ENCODE results near the gene CLIP2.

Gene CLIP2

DNA sequence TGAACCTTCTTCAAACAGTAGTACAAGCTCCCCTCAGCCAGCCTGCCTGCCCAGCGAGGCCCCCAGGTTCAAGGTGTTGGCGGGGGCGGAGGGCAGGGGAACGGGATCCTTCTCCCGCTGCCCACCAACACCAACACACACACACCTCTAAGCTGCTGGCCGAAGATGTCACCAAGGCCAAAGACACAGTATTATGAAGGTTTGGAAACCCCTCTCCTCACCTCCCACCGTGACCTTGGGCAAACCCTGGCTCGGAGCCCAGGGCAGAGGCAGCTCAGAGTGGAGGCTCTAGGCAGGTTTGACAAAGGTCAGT is 115.1 kb downstream of the CLIP2 start:
- Histone ChIP-seq H3K4me3 (ENCODE audit: low read depth, low read length) (no peak overlapping the region), H3K36me3 (no peaks in the 10 kb centered on the region), H3K4me1 (no peaks in the 10 kb centered on the region), H3K27me3 (0 out of 2 replicates have a peak, but pooled peaks cover 2% of the 10 kb centered on the region), H3K9me3 (no peaks in the 10 kb centered on the region)
- no peak for DNase-seq
- TF ChIP-seq, protein P1, sequence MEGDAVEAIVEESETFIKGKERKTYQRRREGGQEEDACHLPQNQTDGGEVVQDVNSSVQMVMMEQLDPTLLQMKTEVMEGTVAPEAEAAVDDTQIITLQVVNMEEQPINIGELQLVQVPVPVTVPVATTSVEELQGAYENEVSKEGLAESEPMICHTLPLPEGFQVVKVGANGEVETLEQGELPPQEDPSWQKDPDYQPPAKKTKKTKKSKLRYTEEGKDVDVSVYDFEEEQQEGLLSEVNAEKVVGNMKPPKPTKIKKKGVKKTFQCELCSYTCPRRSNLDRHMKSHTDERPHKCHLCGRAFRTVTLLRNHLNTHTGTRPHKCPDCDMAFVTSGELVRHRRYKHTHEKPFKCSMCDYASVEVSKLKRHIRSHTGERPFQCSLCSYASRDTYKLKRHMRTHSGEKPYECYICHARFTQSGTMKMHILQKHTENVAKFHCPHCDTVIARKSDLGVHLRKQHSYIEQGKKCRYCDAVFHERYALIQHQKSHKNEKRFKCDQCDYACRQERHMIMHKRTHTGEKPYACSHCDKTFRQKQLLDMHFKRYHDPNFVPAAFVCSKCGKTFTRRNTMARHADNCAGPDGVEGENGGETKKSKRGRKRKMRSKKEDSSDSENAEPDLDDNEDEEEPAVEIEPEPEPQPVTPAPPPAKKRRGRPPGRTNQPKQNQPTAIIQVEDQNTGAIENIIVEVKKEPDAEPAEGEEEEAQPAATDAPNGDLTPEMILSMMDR (IDR thresholded peaks at IDR 0.05; ENCODE audit: low read depth, low read length): no peak

DNA sequence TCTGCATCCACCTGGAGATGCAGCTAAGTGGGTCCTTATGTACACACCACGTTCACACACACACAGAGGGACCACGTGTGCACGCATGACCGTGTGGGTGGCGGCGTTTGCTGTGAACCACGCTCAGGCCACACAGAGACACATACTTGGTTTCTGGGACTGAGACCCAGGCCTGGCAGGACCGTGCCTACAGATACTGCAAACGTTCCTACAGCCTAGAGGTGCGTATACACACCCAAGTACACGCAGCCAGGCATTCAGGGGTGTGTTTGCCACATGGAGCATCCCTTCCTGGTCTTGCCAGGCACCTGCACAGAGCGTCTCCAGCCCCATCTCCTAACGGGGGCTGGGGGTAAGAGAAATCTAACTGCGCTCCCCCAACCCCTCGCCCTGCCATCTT is 115.5 kb downstream of the CLIP2 start:
- H3K27me3 ChIP-seq: 0 out of 2 replicates have a peak, but pooled peaks cover 2% of the 10 kb centered on the region
- TF ChIP-seq, protein P1 (IDR thresholded peaks at IDR 0.05; ENCODE audit: low read depth, low read length): no peak
- no peaks in the 10 kb centered on the region for H3K36me3 ChIP-seq
- DNase-seq: no peak
- H3K4me3 ChIP-seq (ENCODE audit: low read depth, low read length): no peak overlapping the region
- no peaks in the 10 kb centered on the region for H3K9me3 ChIP-seq
- no peaks in the 10 kb centered on the region for H3K4me1 ChIP-seq

- Histone ChIP-seq H3K9me3 (no peaks in the 10 kb centered on the region), H3K36me3 (no peaks in the 10 kb centered on the region), H3K4me3 (ENCODE audit: low read depth, low read length) (no peak overlapping the region), H3K27me3 (0 out of 2 replicates have a peak, but pooled peaks cover 2% of the 10 kb centered on the region), H3K4me1 (no peaks in the 10 kb centered on the region)
- TF ChIP-seq, protein P1 (IDR thresholded peaks at IDR 0.05; ENCODE audit: low read depth, low read length): peak; percentile 79
- peak; percentile 64 for DNase-seq
These were observed 116.1 kb downstream of the CLIP2 start for GRCh38 chr7:74405191-74405898.

GRCh38 chr7:74405899-74406512 is 116.8 kb downstream of the CLIP2 start:
- Histone ChIP-seq H3K36me3 (no peaks in the 10 kb centered on the region), H3K4me3 (ENCODE audit: low read depth, low read length) (no peak overlapping the region), H3K9me3 (no peaks in the 10 kb centered on the region), H3K4me1 (no peaks in the 10 kb centered on the region), H3K27me3 (0 out of 2 replicates have a peak, but pooled peaks cover 2% of the 10 kb centered on the region)
- no peak for DNase-seq
- TF ChIP-seq, protein P1 (IDR thresholded peaks at IDR 0.05; ENCODE audit: low read depth, low read length): no peak

GRCh38 chr7:74407958-74408357 is 118.8 kb downstream of the CLIP2 start:
- Histone ChIP-seq H3K4me1 (no peaks in the 10 kb centered on the region), H3K27me3 (0 out of 2 replicates have a peak, but pooled peaks cover 2% of the 10 kb centered on the region), H3K4me3 (ENCODE audit: low read depth, low read length) (no peak overlapping the region), H3K36me3 (no peaks in the 10 kb centered on the region), H3K9me3 (no peaks in the 10 kb centered on the region)
- TF ChIP-seq, protein P1 (IDR thresholded peaks at IDR 0.05; ENCODE audit: low read depth, low read length): no peak
- DNase-seq: no peak

DNA sequence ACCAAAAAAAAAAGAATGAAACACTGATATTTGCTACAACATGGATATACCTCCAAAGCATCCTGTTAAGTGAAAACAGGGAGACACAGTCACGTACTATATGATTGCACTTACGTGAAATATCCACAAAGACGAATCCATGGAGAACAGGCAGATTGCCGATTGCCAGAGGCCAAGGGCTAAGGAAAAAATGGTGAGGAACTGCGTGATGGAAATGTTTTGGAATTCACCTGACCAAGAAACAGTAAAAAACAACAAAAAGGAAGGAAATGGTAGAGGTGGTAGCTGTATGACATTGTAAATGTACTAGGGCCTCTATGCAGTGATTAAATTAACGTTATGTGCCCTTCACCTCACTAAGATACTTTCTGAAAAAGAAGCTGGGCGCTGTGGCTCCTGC is 120.4 kb downstream of the CLIP2 start:
- 0 out of 2 replicates have a peak, but pooled peaks cover 2% of the 10 kb centered on the region for H3K27me3 ChIP-seq
- H3K9me3 ChIP-seq: no peaks in the 10 kb centered on the region
- H3K4me1 ChIP-seq: no peaks in the 10 kb centered on the region
- no peaks in the 10 kb centered on the region for H3K36me3 ChIP-seq
- H3K4me3 ChIP-seq (ENCODE audit: low read depth, low read length): no peak overlapping the region
- DNase-seq: no peak
- TF ChIP-seq, protein P1 (IDR thresholded peaks at IDR 0.05; ENCODE audit: low read depth, low read length): no peak
